HL-60/S4 treated with phorbol 12-myristate 13-acetate at 8.2 ng/mL for 4 days and 3 days (cell line): ENCODE measurements around the gene TP53I13.

ENCODE experiments used
- in situ Hi-C: fragments of 300-500 bp; cut with MboI; formaldehyde crosslinking; loops from 2 replicates; pipeline ENCODE4 v1.15.0; 2022; ENCODE audit warnings: low sequenced_read_pairs

The TP53I13 gene

DNA sequence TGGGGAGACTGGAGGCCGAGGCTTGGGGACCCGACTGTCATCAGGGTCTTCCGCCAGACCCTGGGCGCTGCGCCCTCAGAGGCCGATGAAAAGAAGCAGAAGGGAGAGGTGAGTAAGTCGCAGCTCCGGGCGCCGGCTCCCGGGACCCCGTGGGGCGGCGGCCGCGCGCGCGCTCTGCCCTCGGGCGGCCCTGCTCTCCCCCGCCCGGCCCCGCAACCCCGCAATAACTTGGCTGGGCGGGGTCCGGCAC, 1.3 kb upstream of the TP53I13 start:
- in situ Hi-C loops: no loop called here

DNA sequence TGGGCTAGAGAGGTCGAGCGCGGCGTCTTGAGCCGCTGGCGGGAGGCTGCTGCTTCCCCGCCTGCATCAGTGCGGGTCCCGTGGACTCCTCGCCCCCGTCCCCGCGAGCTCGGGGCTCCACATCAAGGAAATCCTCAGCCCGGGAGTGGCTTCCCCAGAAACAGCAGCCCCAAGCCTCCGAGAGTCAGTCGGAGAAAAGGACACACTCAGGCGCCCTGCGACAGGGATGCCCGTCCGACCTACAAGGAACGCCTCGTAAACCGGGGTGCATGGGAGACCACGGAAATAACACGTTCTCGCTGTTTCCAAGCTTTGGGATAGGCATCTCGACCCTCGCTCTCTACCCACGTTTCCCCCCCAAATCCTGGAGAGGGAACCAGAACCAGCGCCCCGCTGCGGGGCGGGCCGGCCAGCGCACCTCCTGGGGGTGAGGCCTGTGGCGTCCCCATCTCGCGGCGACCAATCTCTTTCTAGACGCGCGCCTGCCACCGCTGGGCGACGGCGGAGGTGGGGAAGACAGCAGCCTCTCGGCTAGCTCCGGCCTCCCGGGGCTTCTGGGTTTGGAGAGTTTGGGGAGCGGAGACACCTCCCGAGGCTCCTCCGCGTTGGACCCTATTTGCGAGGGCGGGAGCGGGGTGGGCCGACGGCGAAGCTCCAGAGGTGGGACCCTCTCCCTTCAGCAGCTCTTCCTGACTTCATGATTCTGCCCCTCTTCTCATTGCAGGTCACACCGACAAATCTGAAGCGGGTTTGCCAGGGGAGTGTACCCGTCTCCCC, 759 bp upstream of the TP53I13 start:
- in situ Hi-C loops: no loop called here

DNA sequence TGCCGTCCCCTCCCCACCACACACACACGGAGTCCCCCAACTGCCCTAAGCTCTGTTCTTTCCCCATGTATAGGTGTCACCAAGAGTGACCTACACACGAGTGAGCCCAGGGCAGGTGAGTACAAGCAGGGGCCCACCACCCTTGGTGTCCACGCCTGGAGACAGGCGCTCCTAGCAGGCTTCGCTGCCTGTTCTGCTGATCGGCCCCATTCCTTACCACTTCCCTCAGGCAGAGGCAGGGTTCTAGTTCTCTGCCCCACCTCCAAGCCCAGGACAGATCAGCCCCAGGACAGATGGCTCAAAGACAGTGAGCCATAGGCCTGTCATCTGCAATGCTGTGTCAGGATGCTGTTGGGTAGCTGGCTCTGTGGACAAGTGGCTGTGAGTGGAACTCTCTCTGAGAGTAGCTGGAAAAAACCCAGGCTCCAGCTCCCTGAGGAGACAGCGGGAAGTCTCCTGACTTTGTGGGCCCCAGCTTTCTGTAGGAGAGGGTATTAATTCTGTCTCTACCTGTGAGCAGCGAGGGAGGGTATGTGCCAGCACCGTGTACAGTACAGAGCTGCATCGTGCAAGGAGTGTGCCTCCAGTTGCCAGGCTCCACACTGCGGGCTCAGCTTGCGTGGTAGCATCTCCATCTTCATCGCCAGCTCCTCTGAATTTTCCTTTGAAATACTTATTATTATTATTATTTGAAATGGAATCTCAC, 897 bp downstream of the TP53I13 start:
- in situ Hi-C loops: no loop called here

DNA sequence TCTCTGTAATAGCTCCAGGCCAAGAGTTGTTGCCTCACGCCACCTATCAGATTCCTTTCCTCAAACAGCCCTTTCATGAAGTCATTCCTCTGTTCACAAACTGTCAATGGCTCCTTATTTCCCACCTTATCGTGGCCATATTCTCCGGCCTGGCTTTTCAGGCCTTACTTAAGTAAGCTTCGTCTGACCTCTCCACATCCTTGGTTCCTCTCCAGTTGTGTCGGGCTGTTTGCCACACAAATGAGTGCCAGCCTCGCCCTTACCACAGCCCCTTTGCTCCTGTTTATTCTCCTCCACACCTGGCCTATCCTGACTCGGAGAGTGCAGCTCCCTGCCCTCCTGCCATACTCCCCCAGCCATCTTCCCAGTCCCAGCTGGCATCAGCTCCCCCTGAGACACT, 2.0 kb downstream of the TP53I13 start:
- in situ Hi-C loops: no loop called here

DNA sequence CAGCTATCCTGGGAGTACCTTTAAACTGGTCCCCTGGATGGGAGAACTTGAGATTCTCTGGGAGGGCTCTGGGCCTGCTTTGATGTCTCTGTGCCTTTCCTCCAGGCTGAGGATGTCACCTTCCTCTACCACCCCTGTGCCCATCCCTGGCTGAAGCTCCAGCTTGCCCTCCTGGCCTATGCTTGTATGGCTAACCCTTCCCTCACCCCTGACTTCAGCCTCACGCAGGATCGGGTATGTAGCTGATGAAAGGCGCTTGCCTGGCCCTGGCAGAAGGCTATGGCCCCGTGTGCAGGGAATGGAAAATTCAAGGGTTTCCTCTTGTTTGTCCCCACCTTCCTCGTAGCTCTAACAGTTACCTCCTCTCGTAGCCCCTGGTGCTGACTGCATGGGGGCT, 3.0 kb downstream of the TP53I13 start:
- in situ Hi-C loops: no loop called here

DNA sequence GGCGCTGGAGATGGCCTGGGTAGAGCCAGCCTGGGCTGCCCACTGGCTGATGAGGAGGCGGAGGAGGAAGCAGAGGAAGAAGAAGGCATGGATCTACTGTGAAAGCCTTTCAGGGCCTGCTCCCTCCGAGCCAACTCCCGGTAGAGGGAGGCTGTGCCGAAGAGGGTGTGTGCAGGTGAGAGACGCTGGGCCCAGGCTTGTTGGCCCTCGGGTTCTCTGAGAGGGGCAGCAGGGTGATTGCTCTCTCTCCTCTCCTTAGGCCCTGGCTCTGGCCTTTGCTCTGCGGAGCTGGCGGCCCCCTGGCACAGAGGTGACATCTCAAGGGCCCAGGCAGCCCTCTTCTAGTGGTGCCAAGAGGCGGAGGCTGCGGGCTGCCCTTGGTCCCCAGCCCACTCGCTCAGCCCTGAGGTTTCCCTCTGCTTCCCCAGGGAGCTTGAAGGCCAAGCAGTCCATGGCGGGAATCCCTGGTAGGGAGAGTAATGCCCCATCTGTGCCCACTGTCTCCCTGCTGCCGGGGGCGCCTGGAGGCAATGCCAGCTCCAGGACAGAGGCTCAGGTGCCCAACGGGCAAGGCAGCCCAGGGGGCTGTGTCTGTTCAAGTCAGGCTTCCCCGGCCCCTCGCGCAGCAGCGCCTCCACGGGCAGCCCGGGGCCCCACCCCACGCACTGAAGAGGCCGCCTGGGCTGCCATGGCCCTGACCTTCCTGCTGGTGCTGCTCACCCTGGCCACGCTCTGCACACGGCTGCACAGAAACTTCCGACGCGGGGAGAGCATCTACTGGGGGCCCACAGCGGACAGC, 3.6 kb downstream of the TP53I13 start:
- in situ Hi-C loops: no loop called here

DNA sequence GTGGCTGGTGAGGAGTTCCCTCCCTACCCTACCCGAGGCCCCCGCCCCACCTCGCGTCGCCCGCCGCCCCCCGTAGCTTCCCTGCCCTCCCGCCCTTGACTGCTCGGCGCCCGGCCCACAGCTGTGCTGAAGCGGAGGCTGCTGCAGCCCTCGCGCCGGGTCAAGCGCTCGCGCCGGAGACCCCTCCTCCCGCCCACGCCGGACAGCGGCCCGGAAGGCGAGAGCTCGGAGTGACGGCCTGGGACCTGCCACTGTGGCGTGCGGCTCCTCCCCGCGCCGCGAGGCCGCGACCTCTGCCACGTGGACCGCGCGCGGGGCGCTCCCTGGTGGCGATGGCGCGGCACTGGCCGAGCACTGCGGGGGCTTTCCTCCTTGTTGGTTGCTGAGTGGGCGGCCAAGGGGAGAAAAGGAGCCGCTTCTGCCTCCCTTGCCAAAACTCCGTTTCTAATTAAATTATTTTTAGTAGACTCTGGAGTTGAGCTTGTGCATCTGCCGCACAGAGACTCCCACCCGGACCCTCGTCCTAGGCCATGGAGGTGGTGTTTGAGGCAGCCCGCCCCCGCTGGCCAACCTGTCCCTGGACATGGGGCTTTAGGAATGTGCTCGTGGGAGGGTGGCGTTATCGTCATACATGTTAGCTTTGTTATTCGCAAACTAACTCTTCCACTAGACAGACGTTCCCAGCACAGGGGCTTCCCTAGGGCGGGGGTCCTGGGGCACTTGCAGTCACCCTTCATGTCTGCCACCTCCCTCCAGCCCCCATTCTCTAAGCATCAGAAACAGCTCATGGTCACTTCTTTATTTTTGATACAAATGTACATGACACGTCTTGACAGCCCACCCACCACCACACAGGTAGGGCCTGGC, 4.4 kb downstream of the TP53I13 start:
- in situ Hi-C loops: no loop called here

DNA sequence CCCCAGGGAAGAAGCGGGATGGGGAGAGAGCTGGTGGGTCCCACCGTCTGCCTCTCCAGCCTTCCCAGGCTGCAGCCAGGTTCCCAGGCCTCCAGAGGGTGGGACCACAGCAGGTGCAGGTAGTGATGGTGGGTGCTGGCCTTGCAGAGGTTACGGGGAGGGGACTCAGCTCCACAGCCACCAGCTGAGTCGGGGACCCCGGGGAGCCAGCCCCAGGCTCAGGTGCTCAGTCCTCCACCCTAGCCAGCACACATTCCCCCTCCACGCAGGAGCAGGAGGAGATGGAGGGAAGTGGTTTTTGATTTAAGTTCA, 5.0 kb downstream of the TP53I13 start:
- in situ Hi-C loops: no loop called here

DNA sequence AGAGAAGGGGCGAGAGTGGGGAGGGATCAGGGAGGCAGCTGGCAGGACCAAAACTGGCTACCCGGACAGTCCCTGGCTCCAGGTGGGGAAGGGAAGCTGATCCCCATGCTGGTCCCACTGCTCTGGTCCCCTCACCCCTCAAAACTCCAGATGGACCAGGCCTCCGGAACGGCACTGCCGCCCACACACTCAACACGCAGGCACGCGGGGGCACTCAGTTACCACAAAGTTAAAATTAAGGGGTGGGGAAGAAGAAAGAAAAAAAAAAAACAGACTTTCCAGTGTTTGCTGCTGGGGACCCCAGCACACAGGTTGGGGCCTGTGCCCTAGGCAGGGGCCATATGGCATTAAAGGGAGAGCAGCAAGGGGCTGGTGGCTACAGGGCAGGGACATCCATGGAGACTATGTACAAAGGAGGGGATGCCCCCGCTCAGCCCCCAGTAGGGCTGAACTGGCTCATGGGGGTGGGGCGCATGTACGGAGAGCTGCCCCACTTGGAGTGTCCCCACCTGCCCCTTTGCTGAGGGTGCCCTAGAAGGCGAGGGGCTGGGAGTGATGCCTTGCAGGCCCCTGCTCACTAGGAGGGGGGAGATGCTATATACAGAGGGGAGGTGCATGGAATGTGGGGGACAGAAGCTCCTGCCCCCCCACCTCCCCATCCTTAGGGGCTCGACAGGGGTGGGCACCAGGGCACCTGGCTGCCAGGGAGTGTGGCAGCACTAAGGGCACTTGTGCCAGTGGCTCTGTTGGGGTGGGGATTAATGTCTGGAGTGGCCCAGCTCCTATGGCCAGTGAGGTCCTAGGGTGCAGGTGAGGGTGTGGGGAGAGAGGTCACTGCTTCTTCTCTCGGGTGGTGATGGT, 5.6 kb downstream of the TP53I13 start:
- in situ Hi-C loops: no loop called here

DNA sequence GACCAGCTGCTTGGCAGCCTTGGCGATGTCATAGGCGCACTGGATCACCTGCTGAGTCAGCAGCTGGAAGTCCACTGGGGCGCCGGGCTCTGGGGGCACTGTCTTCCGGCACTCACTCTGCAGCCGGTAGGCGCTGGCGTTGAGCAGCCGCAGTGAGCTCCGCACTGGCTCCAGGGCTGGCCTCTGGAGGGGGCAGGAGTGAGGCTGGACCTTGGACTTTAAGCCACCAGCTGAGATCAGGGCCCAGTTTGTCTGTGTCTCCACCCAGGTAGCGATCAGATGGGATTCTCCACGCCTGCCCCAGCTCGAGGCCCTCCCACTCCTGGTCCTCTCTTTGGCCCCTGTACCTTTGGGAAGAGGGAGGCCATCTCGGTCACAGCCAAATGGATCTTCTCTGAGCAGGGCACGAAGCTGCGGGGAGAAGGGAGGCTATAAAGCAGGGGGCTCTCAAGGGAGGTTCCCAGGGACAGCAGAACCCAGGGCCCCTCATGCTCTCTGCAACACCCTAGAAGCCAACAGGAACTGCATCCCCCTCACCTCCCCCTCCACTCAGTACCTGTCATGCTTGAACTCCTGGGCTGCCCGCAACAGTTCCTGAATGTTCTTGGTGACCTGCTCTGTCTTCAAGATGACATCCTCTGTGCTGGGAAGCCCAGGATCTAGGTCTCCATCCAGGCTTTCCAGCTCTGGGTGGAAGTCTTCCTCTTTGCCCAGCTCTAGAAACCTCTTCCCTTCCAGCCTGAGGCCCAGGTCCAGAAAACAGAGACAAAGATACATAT, 6.4 kb downstream of the TP53I13 start:
- in situ Hi-C loops: no loop called here

DNA sequence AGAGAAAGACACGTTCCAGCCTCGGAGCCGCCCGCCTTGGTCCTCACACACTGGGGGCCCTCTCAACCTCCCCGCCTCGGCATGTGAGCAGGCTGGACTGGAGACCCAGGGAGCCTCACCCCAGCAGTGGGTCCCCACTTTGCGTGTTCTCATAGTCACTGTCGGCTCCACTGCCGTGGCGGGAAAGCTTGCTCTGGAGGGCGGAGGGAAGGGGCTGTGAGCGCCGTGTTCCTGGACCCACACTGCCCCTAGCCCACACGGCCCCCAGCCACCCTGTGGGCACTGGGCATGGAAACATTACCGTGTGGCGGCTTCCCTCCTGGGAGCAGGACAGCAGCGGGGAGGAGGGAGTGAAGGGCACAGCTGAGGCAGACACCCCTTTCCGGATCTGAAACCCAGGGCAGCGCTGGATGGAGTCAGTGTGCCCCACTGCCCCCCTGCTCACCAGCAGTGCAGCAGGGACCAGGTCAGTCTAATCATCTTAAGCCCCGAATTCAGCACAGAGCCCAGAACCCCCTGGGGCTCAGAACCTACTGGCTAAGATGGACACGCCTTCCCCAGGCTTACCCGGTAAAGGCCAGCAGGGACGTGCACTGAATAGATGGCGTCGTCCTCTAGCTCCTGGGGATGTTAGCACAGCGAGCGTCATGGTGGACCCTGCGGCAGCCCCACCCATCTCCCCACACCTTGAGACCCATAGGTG, 7.2 kb downstream of the TP53I13 start:
- in situ Hi-C loops: no loop called here

DNA sequence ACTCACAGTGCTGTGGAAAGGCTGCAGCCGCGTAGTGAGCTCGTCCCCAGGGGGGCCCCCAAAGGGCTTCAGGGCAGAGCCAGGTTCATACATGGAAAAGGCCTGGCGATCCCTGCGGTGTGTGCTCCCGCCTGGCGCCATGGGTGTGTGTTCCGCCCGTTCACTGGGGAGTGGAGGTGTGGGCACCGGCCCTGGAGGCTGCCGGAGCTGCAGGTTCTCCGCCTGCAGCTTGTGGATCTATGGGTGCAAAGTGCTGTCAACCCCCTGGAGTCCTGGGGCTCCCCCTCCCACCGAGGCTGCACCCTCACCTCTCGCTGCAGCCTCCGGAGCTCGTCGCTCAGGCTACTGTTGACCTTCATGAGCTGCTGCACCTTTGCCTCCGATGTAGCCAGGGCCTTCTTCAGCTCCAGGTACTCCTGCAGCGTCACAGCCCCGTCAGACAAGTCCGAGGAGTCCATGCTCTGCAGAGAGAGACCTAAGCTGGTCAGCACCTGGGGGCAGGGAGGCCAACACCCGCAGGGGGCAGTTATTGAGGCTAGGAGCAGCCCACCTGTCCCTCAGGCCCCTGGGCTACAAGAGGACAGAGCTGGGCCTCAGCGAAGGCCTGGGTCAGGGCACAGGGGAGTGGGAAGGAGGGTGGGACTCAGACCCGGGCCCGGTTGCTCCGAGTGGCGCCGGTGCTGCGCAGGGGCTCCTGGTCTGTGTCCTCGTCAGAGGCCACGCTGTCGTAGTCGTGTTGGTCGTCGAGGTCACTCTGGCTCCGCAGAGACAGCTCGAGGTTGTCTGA, 7.9 kb downstream of the TP53I13 start:
- in situ Hi-C loops: no loop called here

DNA sequence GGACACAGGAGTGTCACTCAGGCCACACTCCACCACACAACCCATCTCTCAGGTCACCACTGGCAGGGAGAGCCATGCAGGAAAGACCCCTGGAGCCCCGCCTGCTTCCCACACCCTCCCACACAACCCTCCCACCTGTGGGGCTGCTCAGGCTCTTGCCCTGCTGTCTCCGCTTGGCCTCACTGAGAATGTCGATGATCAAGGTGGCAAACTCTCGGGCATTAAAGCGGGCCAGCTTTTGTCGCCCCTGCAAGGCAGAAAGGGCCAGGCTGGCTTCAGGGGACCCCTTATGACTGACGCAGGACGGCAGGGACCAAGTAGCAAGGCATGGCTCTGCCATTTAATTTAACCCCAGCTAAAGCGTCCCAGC, 8.5 kb downstream of the TP53I13 start:
- in situ Hi-C loops: no loop called here

DNA sequence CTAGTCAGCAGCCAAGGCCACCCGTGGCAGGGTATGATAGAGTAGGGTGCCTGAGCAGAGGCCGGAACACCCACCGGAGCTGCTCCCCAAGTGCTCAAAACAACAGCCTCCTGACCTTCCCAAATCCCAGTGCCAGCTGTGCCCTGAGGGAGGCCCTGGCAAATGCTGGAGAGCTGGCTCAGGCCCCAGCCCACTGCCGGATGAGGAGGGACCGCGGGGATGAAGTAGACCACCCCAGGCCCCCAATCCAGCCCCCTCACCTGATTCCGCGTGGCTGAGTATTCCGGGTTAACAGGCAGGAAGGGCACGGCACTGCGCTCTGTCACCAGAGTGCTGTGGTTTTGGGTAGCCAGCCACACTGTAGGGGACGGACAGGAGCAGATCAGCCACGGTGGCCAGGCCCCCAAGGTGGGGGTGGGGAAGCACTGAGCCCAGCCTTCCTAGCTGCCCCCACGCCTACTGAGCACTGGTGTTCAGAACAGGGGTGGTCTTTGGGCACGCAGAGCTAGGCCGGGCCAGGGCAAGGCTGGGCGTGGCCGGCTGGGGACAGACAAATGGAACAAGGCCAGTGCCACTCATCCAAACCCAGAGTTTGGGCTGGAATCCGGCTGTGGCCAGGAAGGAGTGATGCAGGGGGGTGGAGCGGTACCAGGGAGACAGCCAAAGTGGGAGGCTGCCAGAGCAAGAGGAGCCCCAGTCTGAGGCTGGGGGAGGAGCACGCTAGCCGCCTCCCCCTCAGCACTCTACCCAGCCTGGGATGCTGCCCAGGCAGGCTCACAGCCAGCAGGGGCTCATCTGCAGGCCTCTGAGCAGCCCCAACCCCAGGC, 9.1 kb downstream of the TP53I13 start:
- in situ Hi-C loops: no loop called here

DNA sequence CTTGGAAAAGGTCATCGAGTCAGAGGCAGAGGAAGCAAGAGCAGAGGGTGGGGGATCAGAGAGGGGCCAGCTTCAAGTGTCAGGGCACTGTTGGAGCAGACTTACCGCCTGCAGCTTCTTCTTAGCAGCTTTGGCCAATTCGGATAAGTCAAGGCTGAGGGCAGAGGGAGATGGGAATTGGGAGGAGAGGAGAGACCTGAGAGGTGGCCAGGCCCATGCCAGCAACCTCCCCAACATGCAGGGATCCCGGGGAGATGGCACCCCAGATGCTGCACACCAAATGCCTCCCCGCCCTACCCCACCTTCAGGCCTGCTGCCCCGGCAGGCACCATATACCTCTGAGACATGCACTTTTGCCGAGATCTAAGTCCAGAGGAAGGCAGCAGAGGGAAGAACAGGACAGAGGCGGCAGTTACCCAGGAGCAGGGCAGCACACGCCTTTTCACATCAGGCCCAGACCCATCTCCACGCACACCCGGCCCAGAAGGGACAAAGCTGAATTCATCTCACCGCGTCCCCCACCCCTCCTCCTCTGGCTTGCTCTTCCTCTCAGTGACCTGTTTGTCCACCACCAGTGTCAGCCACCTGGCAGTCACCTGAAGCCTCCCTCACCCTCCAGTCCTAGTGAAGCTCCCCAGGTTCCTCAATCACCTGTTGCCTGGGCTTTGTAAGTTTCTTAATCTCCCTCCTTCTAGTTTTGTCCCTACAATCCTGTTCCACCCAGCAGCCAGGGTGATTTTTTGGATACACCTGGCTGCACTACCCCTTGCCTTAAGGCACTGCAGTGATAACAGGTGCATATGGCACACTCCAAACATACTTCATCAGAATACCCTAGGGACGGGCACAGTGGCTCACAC, 10.4 kb downstream of the TP53I13 start:
- in situ Hi-C loops: no loop called here
